Stimulated activated CD4-positive, alpha-beta T cell treated with anti-CD3 and anti-CD28 coated beads, Interleukin-1b, Interleukin-23, amount 100 ng/mL, for 48 hours (primary cell): Measurements from ENCODE around the gene MN1.

Source experiments
- DNase-seq: peaks from one replicate; pipeline ENCODE4 v3.0.0-alpha.2; 2020

Gene MN1

GRCh38 chr22:27782088-27782487 lies 19.5 kb downstream of the MN1 start:
- DNase-seq = no peak

GRCh38 chr22:27780161-27780575 lies 21.4 kb downstream of the MN1 start:
- no peak for DNase-seq

DNA sequence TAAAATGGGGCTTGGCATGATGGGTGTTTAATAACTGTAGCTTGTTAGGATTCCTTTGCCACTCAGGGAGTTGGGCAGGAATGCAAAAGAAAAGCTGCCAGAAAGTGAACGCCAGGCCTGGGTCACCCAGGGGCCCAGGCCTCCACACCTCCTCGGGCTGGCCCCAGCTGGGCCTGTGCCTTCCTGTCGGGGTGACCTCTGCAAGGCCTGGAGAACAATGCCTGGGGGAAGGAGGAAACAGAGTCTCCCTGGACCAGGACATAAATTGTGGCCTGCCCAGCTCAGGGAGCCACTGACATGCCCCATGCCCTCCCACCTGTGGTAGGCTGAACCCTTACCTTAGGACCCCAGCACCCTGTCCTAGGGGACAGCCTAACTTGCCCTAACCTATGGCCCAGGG lies 21.9 kb downstream of the MN1 start:
- DNase-seq = no peak

- DNase-seq = no peak
Observed at GRCh38 chr22:27778294-27779090, 23.1 kb downstream of the MN1 start.

DNA sequence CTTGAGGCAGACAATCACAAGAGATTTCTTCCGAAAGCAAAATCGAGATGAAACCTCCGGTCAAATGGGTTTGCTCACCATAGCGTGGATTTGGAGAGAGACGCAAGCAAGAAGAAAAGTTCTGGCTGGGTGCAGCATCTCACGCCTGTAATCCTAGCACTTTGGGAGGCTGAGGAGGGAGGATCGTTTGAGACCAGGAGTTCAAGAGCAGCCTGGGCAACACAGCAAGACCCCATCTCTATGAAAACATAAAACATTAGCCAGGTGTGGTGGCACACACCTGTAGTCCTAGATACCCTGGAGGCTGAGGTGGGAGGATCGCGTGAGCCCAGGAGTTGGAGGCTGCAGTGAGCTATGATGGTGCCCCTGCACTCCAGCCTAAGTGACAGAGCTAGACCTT lies 24.4 kb downstream of the MN1 start:
- DNase-seq = no peak

GRCh38 chr22:27776650-27776958 lies 25.0 kb downstream of the MN1 start:
- DNase-seq = no peak

GRCh38 chr22:27775758-27776649 lies 25.6 kb downstream of the MN1 start:
- no peak for DNase-seq

DNA sequence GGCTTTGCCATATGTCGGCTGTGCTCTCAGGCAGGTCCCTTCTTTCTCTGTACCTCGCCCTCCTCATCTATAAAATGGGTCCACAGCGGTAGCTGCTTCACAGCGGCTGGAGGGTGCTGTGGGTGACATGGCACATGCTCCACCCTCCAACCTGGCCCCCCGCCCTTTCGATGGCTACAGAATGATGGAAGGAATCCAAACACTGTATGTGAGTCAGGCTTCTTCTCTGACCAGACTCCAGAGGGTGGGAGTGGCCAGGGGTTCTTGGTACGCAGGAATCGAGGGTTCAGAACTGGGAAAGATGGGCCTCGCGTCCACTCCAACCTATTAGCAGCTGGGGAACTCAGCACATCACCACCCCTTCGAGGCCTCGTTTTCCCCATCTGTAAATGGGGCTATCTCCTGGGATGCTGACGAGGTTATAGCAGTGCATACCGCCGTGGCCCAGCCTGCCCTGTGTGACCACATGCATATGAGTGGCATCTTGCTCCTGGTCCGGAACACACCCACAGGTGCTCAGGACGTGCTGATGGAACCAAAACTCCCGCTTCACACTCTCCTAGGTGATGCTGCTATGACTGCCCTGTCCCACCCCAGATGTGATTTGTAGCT lies 26.4 kb downstream of the MN1 start:
- no peak for DNase-seq

- no peak for DNase-seq
Observed at GRCh38 chr22:27774200-27774599, 27.4 kb downstream of the MN1 start.

DNA sequence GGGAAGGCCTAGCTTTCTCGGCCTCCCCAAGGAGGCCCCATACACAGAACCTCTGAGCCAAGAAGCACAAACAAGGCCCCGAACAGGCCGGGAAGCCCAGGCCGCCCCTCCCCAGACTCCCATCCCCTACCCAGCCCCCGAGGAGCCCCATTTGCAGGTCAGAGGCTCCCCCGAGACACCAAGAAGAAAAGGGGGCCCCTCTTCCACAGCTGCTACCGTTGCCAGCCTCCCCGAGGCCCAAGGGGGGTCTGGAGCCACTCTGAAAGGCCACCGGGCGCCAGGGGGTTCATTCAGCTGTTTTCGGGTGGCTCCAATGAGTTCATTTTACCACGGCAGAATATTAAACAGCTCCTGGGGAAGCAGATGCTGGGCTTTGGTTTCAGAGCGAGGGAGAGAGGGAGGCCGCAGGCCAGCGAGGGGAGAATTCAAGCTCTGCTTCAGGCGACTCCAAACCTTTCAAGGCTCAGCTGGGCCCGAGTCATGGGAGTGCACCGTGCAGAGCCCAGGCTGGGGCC lies 28.5 kb downstream of the MN1 start:
- no peak for DNase-seq

DNA sequence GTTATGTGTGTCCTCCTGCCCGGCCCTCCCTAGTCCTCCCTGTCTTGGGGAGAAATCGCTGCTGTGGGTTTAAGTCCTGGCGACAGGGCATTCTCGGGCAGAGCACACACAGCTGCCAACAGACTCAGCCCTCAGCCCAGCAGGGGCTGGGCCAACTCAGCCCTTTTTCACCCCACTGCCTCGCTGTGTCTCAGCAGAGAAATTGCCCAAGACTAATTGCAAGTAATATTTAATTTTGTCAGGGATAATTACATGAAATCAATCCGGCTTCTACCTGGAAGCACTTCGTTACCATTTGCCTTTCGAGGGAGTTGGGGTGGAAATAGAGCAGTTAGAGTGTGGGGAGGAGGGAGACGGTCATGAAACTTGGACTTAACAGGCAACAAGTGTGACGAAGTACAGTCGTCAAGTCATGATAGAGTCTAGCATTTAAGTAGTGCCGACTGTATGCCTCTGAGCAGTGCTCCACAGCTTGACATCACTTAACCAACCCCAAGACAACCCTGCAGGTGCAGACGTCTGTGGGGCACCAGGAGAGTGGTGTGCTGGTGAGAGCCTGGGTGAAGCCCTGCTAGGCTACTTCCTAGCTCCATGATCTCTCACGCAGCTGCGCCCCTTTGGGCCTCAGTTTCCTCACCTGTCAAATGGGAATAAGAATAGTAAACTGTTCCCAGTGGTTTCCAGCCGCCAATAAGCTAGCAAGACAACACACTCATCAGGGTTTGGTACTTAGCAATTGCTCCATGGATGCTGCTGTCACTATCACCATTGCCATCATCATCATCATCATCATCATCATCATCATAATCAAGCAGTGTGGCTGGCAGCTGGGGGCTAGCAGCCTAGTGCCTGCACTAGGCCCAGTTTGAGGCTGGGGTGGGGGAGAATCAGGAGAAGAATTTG lies 29.2 kb downstream of the MN1 start:
- DNase-seq = no peak

DNA sequence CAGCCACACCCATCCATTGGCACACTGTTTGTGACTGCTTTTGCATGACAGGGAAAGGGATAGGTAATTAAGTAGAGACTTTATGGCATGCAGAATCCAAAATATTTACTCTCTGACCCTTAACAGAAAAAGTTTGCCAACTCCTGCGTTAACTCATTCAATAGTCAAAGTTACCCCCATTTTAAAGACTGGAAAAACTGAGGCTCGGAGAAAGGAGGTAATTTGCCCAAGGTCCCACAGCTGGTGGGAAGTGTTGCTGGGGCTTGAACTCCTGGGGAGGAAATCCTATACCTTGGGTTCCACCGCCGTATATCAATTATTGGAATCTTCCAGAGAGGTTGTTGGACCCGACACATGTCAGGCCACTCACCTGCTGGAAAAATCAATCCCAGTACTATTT lies 29.9 kb downstream of the MN1 start:
- no peak for DNase-seq

- DNase-seq = no peak
Observed at GRCh38 chr22:27769012-27769411, 32.5 kb downstream of the MN1 start.

DNA sequence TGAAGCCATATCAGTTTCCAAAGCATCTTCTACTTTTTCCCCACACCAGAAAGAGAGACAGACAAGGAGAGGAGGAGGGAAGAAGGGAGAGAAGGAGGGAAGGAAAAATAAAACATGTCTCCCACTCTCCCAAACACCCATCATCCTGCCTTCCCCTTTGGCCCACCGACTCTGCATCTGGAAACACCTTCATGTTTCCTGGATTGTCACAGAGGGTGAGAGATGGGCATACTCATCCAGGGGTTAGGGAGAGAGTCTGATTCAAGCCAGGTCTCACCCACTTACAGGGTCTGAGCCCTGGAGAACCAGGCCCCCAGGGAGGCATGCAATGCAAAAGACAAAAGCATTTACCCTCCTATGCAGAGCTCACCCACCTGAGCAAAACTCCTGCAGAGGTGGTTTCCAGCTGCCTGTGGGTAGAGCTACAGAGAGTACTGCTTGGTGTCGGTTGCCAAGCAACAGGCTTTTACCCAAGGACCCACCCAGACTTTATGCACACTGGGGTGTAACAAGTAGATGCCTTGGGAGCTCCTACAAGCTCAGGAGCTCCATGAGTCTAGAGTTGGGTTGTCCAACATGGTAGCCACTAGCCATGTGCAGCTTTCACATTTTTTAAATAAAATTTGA lies 33.4 kb downstream of the MN1 start:
- DNase-seq = no peak

DNA sequence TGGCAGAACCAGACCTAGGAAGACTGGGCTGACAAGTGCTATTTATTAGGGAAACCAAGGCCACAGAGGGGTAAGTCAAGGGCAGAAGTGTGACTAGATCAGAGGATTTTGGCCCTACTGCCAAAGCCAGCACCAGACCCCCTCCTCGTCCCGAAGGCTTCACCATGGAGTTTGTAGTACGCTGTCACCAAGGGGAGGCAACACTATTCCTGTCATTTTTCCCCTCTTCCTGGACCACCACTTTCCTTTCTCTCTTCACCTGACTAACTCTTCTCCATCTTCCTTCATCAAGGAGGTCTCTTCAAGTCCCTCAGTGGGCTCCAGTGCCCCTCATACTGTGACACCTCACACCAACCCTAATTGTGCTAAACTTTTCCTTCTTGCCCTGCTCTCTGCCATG lies 34.9 kb downstream of the MN1 start:
- no peak for DNase-seq

DNA sequence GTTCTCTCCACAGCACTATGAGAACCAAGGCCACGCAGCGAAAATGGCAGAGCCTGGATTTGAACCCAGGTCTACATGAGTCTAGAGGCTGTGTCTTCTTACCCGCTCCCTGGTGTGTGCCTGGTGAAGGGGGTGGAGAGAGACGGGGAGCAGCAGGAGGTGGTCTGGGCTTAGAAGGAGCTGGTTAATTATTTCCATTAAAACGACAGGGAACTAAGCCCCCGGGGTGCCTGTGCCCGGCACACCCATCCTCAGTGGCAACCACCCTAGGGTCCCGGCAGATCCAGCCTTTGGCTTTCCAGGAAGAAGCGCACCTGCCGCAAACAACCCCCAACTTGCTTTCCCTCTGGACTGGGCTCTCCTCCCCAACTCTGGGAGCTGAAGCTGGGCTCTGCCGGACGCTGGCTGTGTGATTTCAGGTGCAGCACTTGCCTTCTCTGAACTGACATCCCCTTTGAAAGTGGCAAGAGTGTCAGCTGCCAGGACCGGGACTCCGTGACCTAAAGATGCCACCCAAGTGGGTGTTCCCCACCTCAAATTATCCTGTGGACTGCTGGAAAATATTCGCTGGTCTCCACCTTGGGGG lies 35.8 kb downstream of the MN1 start:
- DNase-seq = no peak

DNA sequence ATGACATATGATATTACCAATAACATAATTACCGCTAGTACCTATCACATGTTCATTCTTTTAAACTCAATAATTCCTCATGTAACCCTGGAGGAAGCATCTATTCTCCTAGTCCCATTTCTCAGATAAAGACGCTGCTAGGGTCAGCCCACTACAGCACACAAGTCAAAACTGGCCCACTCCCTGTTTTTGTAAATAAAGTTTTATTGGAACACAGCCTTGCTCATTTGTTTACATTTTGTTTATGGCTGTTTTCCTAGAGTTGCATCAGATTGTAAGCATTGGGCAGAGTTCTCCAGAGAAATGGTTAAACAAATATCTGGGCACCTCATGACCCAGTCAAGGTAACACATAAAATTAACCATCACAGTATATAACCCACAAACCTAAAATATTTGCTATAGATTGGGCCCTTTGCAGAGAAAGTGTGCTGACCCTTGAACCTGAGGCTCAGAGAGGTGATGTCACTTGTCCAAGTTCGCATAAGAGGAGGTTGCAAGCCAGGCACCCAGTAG lies 36.8 kb downstream of the MN1 start:
- no peak for DNase-seq

- no peak for DNase-seq
Observed at GRCh38 chr22:27761665-27762064, 39.9 kb downstream of the MN1 start.

GRCh38 chr22:27761000-27761399 lies 40.6 kb downstream of the MN1 start:
- DNase-seq = no peak

DNA sequence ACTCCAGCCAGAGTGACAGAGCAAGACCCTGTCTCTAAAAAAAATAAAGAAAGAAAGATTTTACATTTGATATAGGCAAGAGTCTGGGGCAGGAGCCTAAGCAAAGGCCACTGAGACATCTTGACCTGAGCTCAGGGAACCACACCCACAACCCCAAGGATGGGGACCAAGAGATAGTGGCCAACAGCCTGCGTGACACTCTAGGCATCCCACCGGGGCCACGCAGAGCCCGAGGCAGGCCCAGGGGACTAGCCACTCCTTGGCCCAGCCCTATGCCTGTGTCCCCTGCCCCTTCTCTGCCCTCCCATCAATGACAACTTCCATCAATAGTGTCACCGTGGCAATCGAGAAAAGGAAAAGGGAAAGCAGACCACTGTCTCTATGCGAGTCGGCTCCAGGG lies 41.1 kb downstream of the MN1 start:
- DNase-seq = no peak

DNA sequence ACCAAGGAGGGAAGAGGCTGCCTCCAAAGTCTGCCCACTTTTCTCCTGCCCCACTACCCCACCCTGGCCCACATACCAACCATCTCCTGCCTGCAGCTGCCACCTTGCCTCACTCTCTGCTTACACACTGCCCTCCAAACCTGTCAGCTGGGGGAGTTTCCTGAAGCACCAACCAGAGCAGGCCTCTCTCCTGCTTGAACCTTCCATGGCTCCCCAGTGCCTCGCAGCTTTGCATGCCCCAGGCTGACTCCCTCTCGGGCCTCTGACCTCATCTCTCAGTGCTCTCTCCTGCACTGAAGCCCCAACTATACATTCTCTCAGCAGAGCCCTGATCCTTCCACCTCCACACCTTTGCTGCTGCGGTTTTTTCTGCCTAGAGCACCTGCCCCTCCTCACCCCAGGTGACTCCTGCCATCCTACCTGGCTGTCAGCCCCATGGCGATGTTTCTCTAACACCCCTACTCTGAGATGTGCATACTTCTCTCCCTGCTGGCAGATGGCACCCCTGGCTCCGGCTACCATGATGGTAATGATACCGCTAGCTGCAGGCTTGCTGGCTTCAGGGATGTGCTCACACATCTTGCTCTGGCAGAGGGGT lies 43.5 kb downstream of the MN1 start:
- no peak for DNase-seq
